Glutamatergic neuron (in vitro differentiated cells): Measurements from ENCODE around the gene MFAP3. TPM values are rescaled to one million over a fixed set of nuclear protein-coding genes. Genes with fewer than 3 reads are reported as not detected.

Experiments
- DNase-seq: peaks from one replicate; pipeline ENCODE4 v3.0.0; 2022
- H3K27ac Mint-ChIP-seq: one replicate; pipeline ENCODE4 v1.8.0; 2020; ENCODE audit warnings: mild to moderate bottlenecking, mixed read lengths, inconsistent platforms; ENCODE audit not compliant: unreplicated experiment
- H3K27me3 Mint-ChIP-seq: one replicate; pipeline ENCODE4 v1.8.0; 2020; ENCODE audit warnings: mild to moderate bottlenecking, moderate library complexity, mixed read lengths, inconsistent platforms; ENCODE audit not compliant: unreplicated experiment
- H3K36me3 Mint-ChIP-seq: one replicate; pipeline ENCODE4 v1.8.0; 2020; ENCODE audit warnings: mild to moderate bottlenecking, mixed read lengths, inconsistent platforms; ENCODE audit not compliant: unreplicated experiment
- H3K4me1 Mint-ChIP-seq: one replicate; pipeline ENCODE4 v1.8.0; 2020; ENCODE audit warnings: mild to moderate bottlenecking, low read depth, mixed read lengths, inconsistent platforms; ENCODE audit not compliant: unreplicated experiment
- H3K4me3 Mint-ChIP-seq: one replicate; pipeline ENCODE4 v1.8.0; 2020; ENCODE audit warnings: mild to moderate bottlenecking, mixed read lengths, inconsistent platforms; ENCODE audit not compliant: unreplicated experiment
- H3K9me3 Mint-ChIP-seq: one replicate; pipeline ENCODE4 v1.8.0; 2020; ENCODE audit warnings: mild to moderate bottlenecking, moderate library complexity, mixed read lengths, inconsistent platforms; ENCODE audit not compliant: unreplicated experiment
- total RNA-seq: library from RNA; stranded (reverse); fragmentation: NEBNext Ultra II Directional; extraction: Animal tissue kit (Norgen Biotek cat#: 25700); gene quantifications from one replicate; pipeline ENCODE4 v1.2.1, GENCODE V29; 2021; ENCODE audit not compliant: unreplicated experiment
- TF ChIP-seq, protein P1 (sequence below): fragments of 200-600 bp; sonication (generic); IDR thresholded peaks from one replicate; pipeline ENCODE4 v1.5.0; 2021; ENCODE audit not compliant: partially characterized antibody, unreplicated experiment

MFAP3 gene
- total RNA-seq, 1 donor from 2014 or later: 45.3 TPM

DNA sequence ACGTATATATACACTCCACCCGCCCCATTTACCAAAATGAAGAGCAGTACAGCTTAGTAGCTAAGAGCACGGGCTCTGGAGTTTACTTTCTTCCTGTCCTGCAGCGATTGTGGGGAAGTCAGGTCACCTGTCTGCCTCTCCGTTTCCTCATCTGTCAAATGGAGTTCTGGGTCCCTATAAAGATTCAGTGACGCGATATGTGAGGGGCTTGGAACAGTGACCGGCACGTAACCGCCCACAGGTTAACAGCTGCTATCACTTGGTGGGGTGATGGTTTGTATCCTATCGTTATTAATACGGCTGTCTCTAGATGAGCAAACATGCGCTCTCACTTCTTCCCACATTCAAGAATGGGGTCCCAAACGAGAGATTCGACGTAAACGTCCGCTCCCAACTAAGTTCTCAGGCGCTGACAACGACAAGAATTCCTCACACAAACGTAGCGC lies 483 bp upstream of the MFAP3 start:
- no peak for DNase-seq
- Mint-ChIP-seq H3K27me3 (peaks cover 4% of the 10 kb centered on the region), H3K36me3 (no peaks in the 10 kb centered on the region), H3K27ac (peak overlapping the region; percentile 95), H3K4me1 (peaks cover 5% of the 10 kb centered on the region), H3K4me3 (peak overlapping the region; percentile 100), H3K9me3 (peaks cover 7% of the 10 kb centered on the region)
- TF ChIP-seq, protein P1, sequence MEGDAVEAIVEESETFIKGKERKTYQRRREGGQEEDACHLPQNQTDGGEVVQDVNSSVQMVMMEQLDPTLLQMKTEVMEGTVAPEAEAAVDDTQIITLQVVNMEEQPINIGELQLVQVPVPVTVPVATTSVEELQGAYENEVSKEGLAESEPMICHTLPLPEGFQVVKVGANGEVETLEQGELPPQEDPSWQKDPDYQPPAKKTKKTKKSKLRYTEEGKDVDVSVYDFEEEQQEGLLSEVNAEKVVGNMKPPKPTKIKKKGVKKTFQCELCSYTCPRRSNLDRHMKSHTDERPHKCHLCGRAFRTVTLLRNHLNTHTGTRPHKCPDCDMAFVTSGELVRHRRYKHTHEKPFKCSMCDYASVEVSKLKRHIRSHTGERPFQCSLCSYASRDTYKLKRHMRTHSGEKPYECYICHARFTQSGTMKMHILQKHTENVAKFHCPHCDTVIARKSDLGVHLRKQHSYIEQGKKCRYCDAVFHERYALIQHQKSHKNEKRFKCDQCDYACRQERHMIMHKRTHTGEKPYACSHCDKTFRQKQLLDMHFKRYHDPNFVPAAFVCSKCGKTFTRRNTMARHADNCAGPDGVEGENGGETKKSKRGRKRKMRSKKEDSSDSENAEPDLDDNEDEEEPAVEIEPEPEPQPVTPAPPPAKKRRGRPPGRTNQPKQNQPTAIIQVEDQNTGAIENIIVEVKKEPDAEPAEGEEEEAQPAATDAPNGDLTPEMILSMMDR: no peak

DNA sequence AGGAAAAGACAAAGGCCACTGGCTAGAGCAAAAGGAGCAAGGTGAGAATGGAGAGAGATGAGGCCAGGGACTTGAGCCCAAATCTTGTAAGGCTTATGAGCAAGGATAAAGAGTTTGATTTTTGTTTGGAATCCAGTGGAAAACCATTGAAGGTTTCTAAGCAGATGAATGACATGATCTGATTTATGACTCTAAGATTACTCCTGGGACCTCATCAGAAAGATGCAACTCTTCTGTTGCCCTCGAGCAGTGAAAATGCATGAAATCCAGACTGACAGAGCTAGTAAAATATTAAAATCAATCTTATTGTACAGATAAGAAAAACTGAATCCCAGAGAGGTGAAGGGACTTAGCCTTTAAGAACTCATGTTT lies 677 bp downstream of the MFAP3 start:
- H3K4me1 Mint-ChIP-seq: peaks cover 5% of the 10 kb centered on the region
- H3K9me3 Mint-ChIP-seq: peaks cover 7% of the 10 kb centered on the region
- no peak for DNase-seq
- TF ChIP-seq, protein P1: no peak
- peak overlapping the region; percentile 100 for H3K4me3 Mint-ChIP-seq
- H3K27ac Mint-ChIP-seq: peak overlapping the region; percentile 95
- H3K27me3 Mint-ChIP-seq: peaks cover 4% of the 10 kb centered on the region
- no peaks in the 10 kb centered on the region for H3K36me3 Mint-ChIP-seq

DNA sequence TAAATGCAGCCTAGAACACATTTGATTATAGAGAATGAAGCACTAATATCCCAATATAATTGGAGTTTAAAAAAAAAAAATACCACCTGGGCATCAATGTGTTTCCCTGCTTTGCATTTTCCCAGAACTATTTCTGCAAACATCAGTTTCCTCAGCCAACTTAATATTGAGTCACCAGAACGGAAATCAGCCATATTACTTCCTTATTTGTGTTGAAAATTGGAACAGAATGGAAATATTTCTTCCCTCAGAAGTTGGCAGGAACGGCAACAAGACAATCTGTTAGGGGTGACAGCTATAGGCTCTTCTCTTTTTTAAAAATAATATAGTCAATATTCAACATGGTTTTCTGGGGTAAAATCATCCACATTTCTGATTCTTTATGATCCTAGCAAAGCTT lies 4.0 kb downstream of the MFAP3 start:
- TF ChIP-seq, protein P1: no peak
- Mint-ChIP-seq H3K9me3 (peaks cover 9% of the 10 kb centered on the region), H3K4me3 (no peak overlapping the region), H3K36me3 (no peaks in the 10 kb centered on the region), H3K4me1 (peaks cover 5% of the 10 kb centered on the region), H3K27me3 (peaks cover 2% of the 10 kb centered on the region), H3K27ac (no peak overlapping the region)
- DNase-seq: no peak

DNA sequence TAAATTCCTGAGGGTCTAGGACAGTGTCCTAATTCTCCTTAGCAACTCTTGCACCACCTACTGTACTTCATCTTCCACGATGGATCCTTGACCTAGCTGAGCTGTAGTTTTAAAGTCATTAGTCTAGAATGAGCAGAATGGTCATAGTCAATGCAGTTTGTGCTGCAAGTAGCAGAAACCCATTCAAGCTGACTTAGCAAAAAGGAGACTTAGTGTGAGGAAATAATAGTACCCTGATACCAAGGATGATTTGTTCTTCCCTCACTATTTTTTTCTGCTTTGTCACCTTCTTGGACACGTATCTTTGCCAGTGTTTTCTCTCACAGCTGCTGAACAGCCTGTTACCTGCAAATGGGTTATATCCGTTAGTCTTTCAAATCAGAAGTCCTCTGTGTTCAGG lies 5.3 kb downstream of the MFAP3 start:
- TF ChIP-seq, protein P1: no peak
- no peak overlapping the region for H3K27ac Mint-ChIP-seq
- no peaks in the 10 kb centered on the region for H3K36me3 Mint-ChIP-seq
- peaks cover 2% of the 10 kb centered on the region for H3K9me3 Mint-ChIP-seq
- DNase-seq: no peak
- H3K4me3 Mint-ChIP-seq: no peak overlapping the region
- peaks cover 4% of the 10 kb centered on the region for H3K4me1 Mint-ChIP-seq
- H3K27me3 Mint-ChIP-seq: no peaks in the 10 kb centered on the region

DNA sequence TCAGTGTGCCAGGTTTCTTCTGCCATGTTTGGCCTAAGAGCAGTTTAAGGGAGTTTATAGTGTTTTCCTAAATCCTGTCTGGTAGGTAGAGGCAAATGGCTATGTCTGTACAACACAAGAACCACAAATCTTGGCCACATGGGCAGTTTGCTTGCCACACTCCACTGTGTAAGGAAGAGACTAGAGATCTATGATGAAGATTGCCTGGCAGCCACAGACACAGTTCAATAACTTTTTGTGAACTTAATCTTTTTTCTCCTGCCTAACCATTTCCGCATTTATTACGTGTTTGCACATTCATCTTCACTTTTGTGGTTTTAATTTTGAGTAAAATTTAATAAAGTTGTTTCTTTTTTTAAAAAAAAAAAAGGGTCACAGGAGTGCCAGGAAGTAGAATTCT lies 5.8 kb downstream of the MFAP3 start:
- Mint-ChIP-seq H3K27me3 (no peaks in the 10 kb centered on the region), H3K9me3 (peaks cover 2% of the 10 kb centered on the region), H3K27ac (no peak overlapping the region), H3K36me3 (no peaks in the 10 kb centered on the region), H3K4me1 (peaks cover under 1% of the 10 kb centered on the region), H3K4me3 (no peak overlapping the region)
- DNase-seq: no peak
- TF ChIP-seq, protein P1: no peak
